ENCODE data around the gene MRPL53.

The MRPL53 gene

GRCh38 chr2:74439803-74440377 is 32.6 kb downstream of the MRPL53 start:
- Histone ChIP-seq H3K9me3 (ENCODE audit: control insufficient read depth, insufficient read depth, low read length) (no peaks in the 10 kb centered on the region), H3K4me1 (ENCODE audit: insufficient read depth, low read length) (peaks cover 41% of the 10 kb centered on the region), H3K36me3 (ENCODE audit: insufficient read depth, low read length) (no peaks in the 10 kb centered on the region), H3K9ac (ENCODE audit: low read depth, low read length) (peak overlapping the region; percentile 73)

- H3K4me1 ChIP-seq (ENCODE audit: insufficient read depth, low read length) = peaks cover 36% of the 10 kb centered on the region
- H3K9ac ChIP-seq (ENCODE audit: low read depth, low read length) = peak overlapping the region; percentile 73
- H3K36me3 ChIP-seq (ENCODE audit: insufficient read depth, low read length) = no peaks in the 10 kb centered on the region
- no peaks in the 10 kb centered on the region for H3K9me3 ChIP-seq (ENCODE audit: control insufficient read depth, insufficient read depth, low read length)
Observed at GRCh38 chr2:74439373-74439772, 33.1 kb downstream of the MRPL53 start.

GRCh38 chr2:74438248-74438647 is 34.2 kb downstream of the MRPL53 start:
- H3K9me3 ChIP-seq (ENCODE audit: control insufficient read depth, insufficient read depth, low read length) = no peaks in the 10 kb centered on the region
- H3K4me1 ChIP-seq (ENCODE audit: insufficient read depth, low read length) = peaks cover 31% of the 10 kb centered on the region
- no peak overlapping the region for H3K9ac ChIP-seq (ENCODE audit: low read depth, low read length)
- H3K36me3 ChIP-seq (ENCODE audit: insufficient read depth, low read length) = no peaks in the 10 kb centered on the region

GRCh38 chr2:74436848-74437695 is 35.4 kb downstream of the MRPL53 start:
- H3K36me3 ChIP-seq (ENCODE audit: insufficient read depth, low read length) = 0 out of 2 replicates have a peak, but pooled peaks cover under 1% of the 10 kb centered on the region
- peaks cover 31% of the 10 kb centered on the region for H3K4me1 ChIP-seq (ENCODE audit: insufficient read depth, low read length)
- H3K9ac ChIP-seq (ENCODE audit: low read depth, low read length) = peak overlapping the region; percentile 14; the same call in 1 of the 2 replicates
- H3K9me3 ChIP-seq (ENCODE audit: control insufficient read depth, insufficient read depth, low read length) = no peaks in the 10 kb centered on the region

- peaks cover 8% of the 10 kb centered on the region; the same call in 1 of the 2 replicates for H3K36me3 ChIP-seq (ENCODE audit: insufficient read depth, low read length)
- peaks cover 31% of the 10 kb centered on the region for H3K4me1 ChIP-seq (ENCODE audit: insufficient read depth, low read length)
- H3K9ac ChIP-seq (ENCODE audit: low read depth, low read length) = peak overlapping the region; percentile 14; the same call in 1 of the 2 replicates
- H3K9me3 ChIP-seq (ENCODE audit: control insufficient read depth, insufficient read depth, low read length) = no peaks in the 10 kb centered on the region
Observed at GRCh38 chr2:74436111-74436805, 36.2 kb downstream of the MRPL53 start.

- H3K4me1 ChIP-seq (ENCODE audit: insufficient read depth, low read length) = 0 out of 2 replicates have a peak, but pooled peaks cover 3% of the 10 kb centered on the region
- H3K9ac ChIP-seq (ENCODE audit: low read depth, low read length) = no peak overlapping the region
- H3K9me3 ChIP-seq (ENCODE audit: control insufficient read depth, insufficient read depth, low read length) = no peaks in the 10 kb centered on the region
- H3K36me3 ChIP-seq (ENCODE audit: insufficient read depth, low read length) = peaks cover 20% of the 10 kb centered on the region
Observed at GRCh38 chr2:74430502-74430901, 42.0 kb downstream of the MRPL53 start.

- H3K9me3 ChIP-seq (ENCODE audit: control insufficient read depth, insufficient read depth, low read length) = no peaks in the 10 kb centered on the region
- 0 out of 2 replicates have a peak, but pooled peaks cover 3% of the 10 kb centered on the region for H3K4me1 ChIP-seq (ENCODE audit: insufficient read depth, low read length)
- peaks cover 20% of the 10 kb centered on the region for H3K36me3 ChIP-seq (ENCODE audit: insufficient read depth, low read length)
- H3K9ac ChIP-seq (ENCODE audit: low read depth, low read length) = no peak overlapping the region
Observed at GRCh38 chr2:74429487-74430451, 42.7 kb downstream of the MRPL53 start.

- peaks cover 20% of the 10 kb centered on the region for H3K36me3 ChIP-seq (ENCODE audit: insufficient read depth, low read length)
- 0 out of 2 replicates have a peak, but pooled peaks cover 3% of the 10 kb centered on the region for H3K4me1 ChIP-seq (ENCODE audit: insufficient read depth, low read length)
- H3K9ac ChIP-seq (ENCODE audit: low read depth, low read length) = no peak overlapping the region
- H3K9me3 ChIP-seq (ENCODE audit: control insufficient read depth, insufficient read depth, low read length) = no peaks in the 10 kb centered on the region
Observed at GRCh38 chr2:74428675-74429074, 43.8 kb downstream of the MRPL53 start.

- Histone ChIP-seq H3K9me3 (ENCODE audit: control insufficient read depth, insufficient read depth, low read length) (no peaks in the 10 kb centered on the region), H3K36me3 (ENCODE audit: insufficient read depth, low read length) (peaks cover 20% of the 10 kb centered on the region), H3K4me1 (ENCODE audit: insufficient read depth, low read length) (0 out of 2 replicates have a peak, but pooled peaks cover 3% of the 10 kb centered on the region), H3K9ac (ENCODE audit: low read depth, low read length) (no peak overlapping the region)
Observed at GRCh38 chr2:74427551-74427950, 44.9 kb downstream of the MRPL53 start.

- Histone ChIP-seq H3K9ac (ENCODE audit: low read depth, low read length) (no peak overlapping the region), H3K9me3 (ENCODE audit: control insufficient read depth, insufficient read depth, low read length) (no peaks in the 10 kb centered on the region), H3K4me1 (ENCODE audit: insufficient read depth, low read length) (0 out of 2 replicates have a peak, but pooled peaks cover 3% of the 10 kb centered on the region), H3K36me3 (ENCODE audit: insufficient read depth, low read length) (peaks cover 12% of the 10 kb centered on the region)
Observed at GRCh38 chr2:74426181-74426758, 46.2 kb downstream of the MRPL53 start.

GRCh38 chr2:74425523-74425922 is 47.0 kb downstream of the MRPL53 start:
- Histone ChIP-seq H3K9me3 (ENCODE audit: control insufficient read depth, insufficient read depth, low read length) (no peaks in the 10 kb centered on the region), H3K4me1 (ENCODE audit: insufficient read depth, low read length) (0 out of 2 replicates have a peak, but pooled peaks cover 3% of the 10 kb centered on the region), H3K36me3 (ENCODE audit: insufficient read depth, low read length) (peaks cover 10% of the 10 kb centered on the region), H3K9ac (ENCODE audit: low read depth, low read length) (no peak overlapping the region)

- no peak overlapping the region for H3K9ac ChIP-seq (ENCODE audit: low read depth, low read length)
- no peaks in the 10 kb centered on the region for H3K9me3 ChIP-seq (ENCODE audit: control insufficient read depth, insufficient read depth, low read length)
- H3K36me3 ChIP-seq (ENCODE audit: insufficient read depth, low read length) = peaks cover 10% of the 10 kb centered on the region
- H3K4me1 ChIP-seq (ENCODE audit: insufficient read depth, low read length) = 0 out of 2 replicates have a peak, but pooled peaks cover 3% of the 10 kb centered on the region
Observed at GRCh38 chr2:74424995-74425406, 47.5 kb downstream of the MRPL53 start.

Measured in ES-I3 (cell line).